Left ventricle myocardium superior (tissue), 1 donor: Measurements from ENCODE around the gene LIX1L. TPM values are rescaled to one million over a fixed set of nuclear protein-coding genes. Genes with fewer than 3 reads are reported as not detected.
A peak's percentile ranks its signal among the peaks of the same experiment; 100 is the strongest.
"Not testable (repeated sequence)": the region's sequence is repeated elsewhere in the genome, so short reads cannot be mapped to it uniquely, and the experiment has no call there.

Experiments used
- ATAC-seq: fragments of 200-7000 bp; cut with Tn5 transposase; one replicate; pipeline ENCODE4 v1.9.1; 2020; ENCODE audit warnings: mild to moderate bottlenecking, moderate library complexity
- DNase-seq: peaks from one replicate; pipeline ENCODE4 v3.0.0-alpha.2; 2020
- intact Hi-C: fragments of 100-400 bp; cut with micrococcal nuclease; formaldehyde crosslinking; loops from one replicate; pipeline ENCODE4 v1.11.0; 2022
- total RNA-seq: library from RNA; stranded (reverse); fragmentation: NEBNext Ultra II Directional; extraction: Animal tissue kit (Norgen Biotek cat#: 25700); gene quantifications from one replicate; pipeline ENCODE4 v1.2.1, GENCODE V29; 2021
- donor health status: DM: no; HTN: yes; CAD: no; lungs with severe emphysema.

Gene LIX1L
- total RNA-seq, 1 donor from 2014 or later = 25.2 TPM

- no peak for ATAC-seq
- no peak for DNase-seq
- intact Hi-C loops = no loop called here
These were observed 10.3 kb downstream of the LIX1L start for GRCh38 chr1:145947551-145947950.

GRCh38 chr1:145946477-145946986, 11.3 kb downstream of the LIX1L start:
- no peak for DNase-seq
- no peak for ATAC-seq
- intact Hi-C loops = no loop called here

- ATAC-seq = no peak
- intact Hi-C loops = no loop called here
- DNase-seq = no peak
These were observed 13.3 kb downstream of the LIX1L start for GRCh38 chr1:145944532-145944931.

GRCh38 chr1:145942871-145943270, 14.9 kb downstream of the LIX1L start:
- intact Hi-C loops = no loop called here
- ATAC-seq = no peak
- DNase-seq = no peak

GRCh38 chr1:145942405-145942804, 15.4 kb downstream of the LIX1L start:
- ATAC-seq (no peak), DNase-seq (no peak)
- intact Hi-C loops = no loop called here

- DNase-seq = no peak
- intact Hi-C loops = no loop called here
- no peak for ATAC-seq
These were observed 20.4 kb downstream of the LIX1L start for GRCh38 chr1:145937436-145937835.

GRCh38 chr1:145936247-145936646, 21.6 kb downstream of the LIX1L start:
- DNase-seq (no peak), ATAC-seq (no peak)
- intact Hi-C loops = no loop called here

- intact Hi-C loops = no loop called here
- ATAC-seq (no peak), DNase-seq (no peak)
These were observed 22.1 kb downstream of the LIX1L start for GRCh38 chr1:145935708-145936107.

- ATAC-seq = not testable (repeated sequence)
These were observed 25.3 kb downstream of the LIX1L start for GRCh38 chr1:145932522-145933009.

GRCh38 chr1:145927916-145928643, 29.7 kb downstream of the LIX1L start:
- no peak for DNase-seq

More at GRCh38 chr1:145932522-145933009, 25.3 kb downstream of the LIX1L start:
- DNase-seq, intact Hi-C loops: not testable (repeated sequence)

GRCh38 chr1:145927063-145927886, 30.5 kb downstream of the LIX1L start, which contains the start of gene RBM8A:
RBM8A (minus strand) TSS chr1:145927484; CDS start chr1:145927426, 58 bp downstream.
- DNase-seq = peak; percentile 92
- ATAC-seq = peak; percentile 98
- intact Hi-C loops = no loop called here

More at GRCh38 chr1:145927916-145928643, 29.7 kb downstream of the LIX1L start:
- no peak for ATAC-seq
- intact Hi-C loops = no loop called here

- DNase-seq (no peak), ATAC-seq (no peak)
- intact Hi-C loops = no loop called here
These were observed 31.1 kb downstream of the LIX1L start for GRCh38 chr1:145926686-145927062.

GRCh38 chr1:145922266-145922665, 35.6 kb downstream of the LIX1L start:
- no peak for ATAC-seq
- intact Hi-C loops = loop anchor here (5.0 kb wide), 1 partner anchor 40 kb away; the partner anchor contains the start of genes ANKRD34A and POLR3GL
- no peak for DNase-seq

- ATAC-seq = not testable (repeated sequence)
- intact Hi-C loops = loop anchor here (5.0 kb wide), 1 partner anchor 42 kb away; the partner anchor contains the start of genes ANKRD34A and POLR3GL
These were observed 37.5 kb downstream of the LIX1L start for GRCh38 chr1:145920297-145920696.

GRCh38 chr1:145918992-145919939, 38.6 kb downstream of the LIX1L start:
- peak; percentile 40 for ATAC-seq
- peak; percentile 76 for DNase-seq
- intact Hi-C loops = loop anchor here (10.0 kb wide), 1 partner anchor 74 kb away; the partner anchor contains the start of gene NUDT17

More at GRCh38 chr1:145920297-145920696, 37.5 kb downstream of the LIX1L start:
- not testable (repeated sequence) for DNase-seq

GRCh38 chr1:145918144-145918991, 39.4 kb downstream of the LIX1L start, which contains the start of gene PEX11B:
PEX11B (minus strand) TSS chr1:145918717; CDS start chr1:145918688, 29 bp downstream.
- DNase-seq = peak; percentile 91
- intact Hi-C loops = loop anchor here (10.0 kb wide), 1 partner anchor 74 kb away; the partner anchor contains the start of gene NUDT17
- ATAC-seq = peak; percentile 94

- ATAC-seq (no peak), DNase-seq (no peak)
- intact Hi-C loops = loop anchor here (10.0 kb wide), 1 partner anchor 73 kb away; the partner anchor contains the start of gene NUDT17
These were observed 40.2 kb downstream of the LIX1L start for GRCh38 chr1:145917595-145917994.
